PC-9 (cell line): ENCODE data around the gene KLHL17. TPM values are rescaled to one million over a fixed set of nuclear protein-coding genes. Genes with fewer than 3 reads are reported as not detected.

Experiments used
- BruUV-seq: library from RNA; stranded (reverse); fragments of 400-500 nt; replicated peaks from 2 replicates; lab custom pipeline; 2021; lab: Mats Ljungman, UMichigan
- CTCF ChIA-PET: fragments of 300-600 bp; sonication (Branson Sonifier 250); formaldehyde crosslinking; loops from one replicate; lab custom pipeline; 2022; ENCODE audit warnings: antibody characterized with exemption; lab: Charles Lee
- POLR2A ChIA-PET: fragments of 300-600 bp; sonication (Branson Sonifier 250); formaldehyde crosslinking; loops from one replicate; lab custom pipeline; 2022; ENCODE audit warnings: antibody characterized with exemption; ENCODE audit not compliant: unreplicated experiment; lab: Charles Lee
- DNase-seq, 2 experiments: peaks; one replicate each; pipeline versions ENCODE4 v3.0.0 to v3.0.0-alpha.2; 2015 to 2022; ENCODE audit warnings: mixed read lengths in 1 of 2
- H2AFZ ChIP-seq: fragments of 200-600 bp; sonication (generic); 2 replicates; pipeline ENCODE4 v1.8.1; 2017; ENCODE audit warnings: antibody characterized with exemption
- H3F3A ChIP-seq: fragments of 200-600 bp; sonication (generic); 2 replicates; pipeline ENCODE4 v1.8.1; 2017; ENCODE audit warnings: antibody characterized with exemption, mild to moderate bottlenecking, low read depth; ENCODE audit not compliant: insufficient read depth
- H3K27ac ChIP-seq: fragments of 200-600 bp; sonication (generic); 2 replicates; pipeline ENCODE4 v1.6.1; 2016; ENCODE audit warnings: mixed run types
- H3K27me3 ChIP-seq: fragments of 200-600 bp; sonication (generic); 2 replicates; pipeline ENCODE4 v1.6.1; 2016; ENCODE audit warnings: low read depth, mixed run types; ENCODE audit not compliant: insufficient read depth
- H3K36me3 ChIP-seq: fragments of 200-600 bp; sonication (generic); 2 replicates; pipeline ENCODE4 v1.6.1; 2016; ENCODE audit warnings: low read depth, mixed run types
- H3K4me1 ChIP-seq: fragments of 200-600 bp; sonication (generic); replicated peaks from 2 replicates; pipeline ENCODE4 v1.6.1; 2016; ENCODE audit warnings: mixed run types; ENCODE audit not compliant: insufficient read depth
- H3K4me2 ChIP-seq: fragments of 200-600 bp; sonication (generic); 2 replicates; pipeline ENCODE4 v1.6.1; 2017; ENCODE audit warnings: mixed run types
- H3K4me3 ChIP-seq: fragments of 200-600 bp; sonication (generic); 2 replicates; pipeline ENCODE4 v1.6.1; 2016; ENCODE audit warnings: mixed run types
- H3K79me2 ChIP-seq: fragments of 200-600 bp; sonication (generic); 2 replicates; pipeline ENCODE4 v1.6.1; 2017; ENCODE audit warnings: low read depth, mixed run types
- H3K9me2 ChIP-seq: fragments of 200-600 bp; sonication (generic); 2 replicates; pipeline ENCODE4 v1.8.1; 2017; ENCODE audit warnings: mild to moderate bottlenecking; ENCODE audit not compliant: insufficient read depth
- H3K9me3 ChIP-seq: fragments of 200-600 bp; sonication (generic); 2 replicates; pipeline ENCODE4 v1.8.1; 2016; ENCODE audit warnings: low read depth; ENCODE audit not compliant: insufficient read depth
- H4K20me1 ChIP-seq: fragments of 200-600 bp; sonication (generic); 2 replicates; pipeline ENCODE4 v1.8.1; 2017; ENCODE audit not compliant: insufficient read depth
- CTCF ChIP-seq: fragments of 200-600 bp; sonication (generic); conservative IDR thresholded peaks from 2 replicates; pipeline ENCODE4 v1.6.1; 2017; ENCODE audit warnings: mixed run types, antibody characterized with exemption, mild to moderate bottlenecking, moderate library complexity
- EZH2 ChIP-seq: fragments of 200-600 bp; sonication (generic); IDR thresholded peaks from 2 replicates; pipeline ENCODE4 v1.8.0; 2017; ENCODE audit warnings: antibody characterized with exemption, low read depth
- intact Hi-C: fragments of 100-400 bp; cut with micrococcal nuclease; formaldehyde crosslinking; loops from one replicate; pipeline ENCODE4 v1.10.0; 2022; ENCODE audit not compliant: unreplicated experiment
- total RNA-seq: library from RNA; stranded (reverse); gene quantifications from 2 replicates; pipeline ENCODE4 v1.2.3, GENCODE V29; 2021

Gene KLHL17
- total RNA-seq, 1 experiment from 2014 or later: 22.7 TPM

GRCh38 chr1:947958-948357, 12.4 kb upstream of the KLHL17 start:
- H3K4me1 ChIP-seq: no peaks in the 10 kb centered on the region
- H3K27ac ChIP-seq: no peak overlapping the region
- no peak for DNase-seq
- ChIA-PET POLR2A (no interaction called here), CTCF (no interaction called here)
- peaks cover 8% of the 10 kb centered on the region; the same call in 1 of the 2 replicates for H3F3A ChIP-seq
- H3K9me2 ChIP-seq: no peaks in the 10 kb centered on the region
- H2AFZ ChIP-seq: no peak overlapping the region
- peaks cover 2% of the 10 kb centered on the region; the same call in 1 of the 2 replicates for H3K27me3 ChIP-seq
- H3K4me3 ChIP-seq: no peak overlapping the region
- intact Hi-C loops: no loop called here
- 0 out of 2 replicates have a peak, but pooled peaks cover 7% of the 10 kb centered on the region for H3K36me3 ChIP-seq
- H3K79me2 ChIP-seq: no peaks in the 10 kb centered on the region
- no peak overlapping the region for H3K4me2 ChIP-seq
- H4K20me1 ChIP-seq: peaks cover 21% of the 10 kb centered on the region
- no peaks in the 10 kb centered on the region for H3K9me3 ChIP-seq
- no TSS peak for BruUV-seq
- no peak for TF ChIP-seq CTCF
- no peak for TF ChIP-seq EZH2

GRCh38 chr1:950268-950667, 10.1 kb upstream of the KLHL17 start:
- DNase-seq: no peak
- H3F3A ChIP-seq: no peaks in the 10 kb centered on the region
- H3K9me2 ChIP-seq: no peaks in the 10 kb centered on the region
- POLR2A ChIA-PET: no interaction called here
- no peak overlapping the region for H3K4me3 ChIP-seq
- no peaks in the 10 kb centered on the region for H3K79me2 ChIP-seq
- H3K27ac ChIP-seq: no peak overlapping the region
- H3K4me1 ChIP-seq: no peaks in the 10 kb centered on the region
- no TSS peak for BruUV-seq
- H3K27me3 ChIP-seq: no peaks in the 10 kb centered on the region
- no peak overlapping the region for H3K4me2 ChIP-seq
- H2AFZ ChIP-seq: no peak overlapping the region
- CTCF ChIA-PET: no interaction called here
- H3K9me3 ChIP-seq: no peaks in the 10 kb centered on the region
- H3K36me3 ChIP-seq: 0 out of 2 replicates have a peak, but pooled peaks cover 7% of the 10 kb centered on the region
- intact Hi-C loops: no loop called here
- TF ChIP-seq EZH2 (no peak), CTCF (no peak)
- H4K20me1 ChIP-seq: peaks cover 24% of the 10 kb centered on the region

GRCh38 chr1:950881-951280, 9.5 kb upstream of the KLHL17 start:
- no TSS peak for BruUV-seq
- ChIA-PET POLR2A (no interaction called here), CTCF (no interaction called here)
- Histone ChIP-seq H3K27me3 (no peaks in the 10 kb centered on the region), H3K4me2 (no peak overlapping the region), H3K79me2 (no peaks in the 10 kb centered on the region), H3K9me2 (no peaks in the 10 kb centered on the region), H3F3A (no peaks in the 10 kb centered on the region), H4K20me1 (peaks cover 24% of the 10 kb centered on the region), H3K9me3 (no peaks in the 10 kb centered on the region), H3K4me1 (no peaks in the 10 kb centered on the region), H2AFZ (no peak overlapping the region), H3K36me3 (0 out of 2 replicates have a peak, but pooled peaks cover 7% of the 10 kb centered on the region), H3K4me3 (no peak overlapping the region), H3K27ac (no peak overlapping the region)
- intact Hi-C loops: no loop called here
- TF ChIP-seq EZH2: no peak
- no peak for DNase-seq

GRCh38 chr1:951364-951763, 9.0 kb upstream of the KLHL17 start:
- no peaks in the 10 kb centered on the region for H3K27me3 ChIP-seq
- no peaks in the 10 kb centered on the region for H3K9me2 ChIP-seq
- ChIA-PET CTCF (no interaction called here), POLR2A (no interaction called here)
- H3K4me1 ChIP-seq: no peaks in the 10 kb centered on the region
- H3K79me2 ChIP-seq: peaks cover under 1% of the 10 kb centered on the region; the same call in 1 of the 2 replicates
- 0 out of 2 replicates have a peak, but pooled peaks cover 7% of the 10 kb centered on the region for H3K36me3 ChIP-seq
- no peak overlapping the region for H3K27ac ChIP-seq
- intact Hi-C loops: no loop called here
- H2AFZ ChIP-seq: no peak overlapping the region
- DNase-seq: no peak
- peaks cover 24% of the 10 kb centered on the region for H4K20me1 ChIP-seq
- no peaks in the 10 kb centered on the region for H3K9me3 ChIP-seq
- no peak overlapping the region for H3K4me2 ChIP-seq
- TF ChIP-seq CTCF (no peak; the same call in 1 of the 2 replicates), EZH2 (no peak)
- no TSS peak for BruUV-seq
- no peak overlapping the region for H3K4me3 ChIP-seq
- no peaks in the 10 kb centered on the region for H3F3A ChIP-seq
